GM23338 (cell line): ENCODE results near the gene PARP3. TPM values are rescaled to one million over a fixed set of nuclear protein-coding genes. Genes with fewer than 3 reads are reported as not detected.
A peak's percentile ranks its signal among the peaks of the same experiment; 100 is the strongest.

ENCODE experiments used
- ATAC-seq: fragments of 200-7000 bp; cut with Tn5 transposase; 3 replicates; pipeline ENCODE4 v1.9.1; 2020
- DNase-seq: peaks from one replicate; pipeline ENCODE4 v3.0.0-alpha.2; 2015; ENCODE audit warnings: low spot score
- H2AFZ ChIP-seq: fragments of 200-600 bp; sonication (generic); 2 replicates; pipeline ENCODE4 v1.8.0; 2016; ENCODE audit warnings: antibody characterized with exemption, mild to moderate bottlenecking, moderate library complexity
- H3F3A ChIP-seq: fragments of 200-600 bp; sonication (generic); replicated peaks from 2 replicates; pipeline ENCODE4 v1.8.0; 2017; ENCODE audit warnings: antibody characterized with exemption, mixed run types, low read depth
- H3K27ac ChIP-seq: fragments of 200-600 bp; sonication (generic); 2 replicates; pipeline ENCODE4 v1.6.1; 2016; ENCODE audit warnings: low read depth
- H3K27me3 ChIP-seq: fragments of 200-600 bp; sonication (generic); 2 replicates; pipeline ENCODE4 v1.8.0; 2016; ENCODE audit warnings: mild to moderate bottlenecking, mixed run types, moderate library complexity; ENCODE audit not compliant: insufficient read depth
- H3K36me3 ChIP-seq: fragments of 200-600 bp; sonication (generic); 2 replicates; pipeline ENCODE4 v1.8.0; 2016; ENCODE audit warnings: mild to moderate bottlenecking; ENCODE audit not compliant: insufficient read depth
- H3K4me1 ChIP-seq: fragments of 200-600 bp; sonication (generic); 2 replicates; pipeline ENCODE4 v1.8.0; 2016; ENCODE audit warnings: mild to moderate bottlenecking, moderate library complexity; ENCODE audit not compliant: insufficient read depth
- H3K4me2 ChIP-seq: fragments of 200-600 bp; sonication (generic); 2 replicates; pipeline ENCODE4 v1.7.1; 2017; ENCODE audit warnings: mixed run types
- H3K4me3 ChIP-seq: fragments of 200-600 bp; sonication (generic); 2 replicates; pipeline ENCODE4 v1.6.1; 2016; ENCODE audit warnings: mixed run types
- H3K79me2 ChIP-seq: fragments of 200-600 bp; sonication (generic); replicated peaks from 2 replicates; pipeline ENCODE4 v1.8.0; 2017; ENCODE audit warnings: mild to moderate bottlenecking; ENCODE audit not compliant: insufficient read depth
- H3K9me2 ChIP-seq: fragments of 200-600 bp; sonication (generic); 2 replicates; pipeline ENCODE4 v1.8.0; 2017; ENCODE audit not compliant: insufficient read depth
- H4K20me1 ChIP-seq: fragments of 200-600 bp; sonication (generic); replicated peaks from 2 replicates; pipeline ENCODE4 v1.8.0; 2017; ENCODE audit warnings: mild to moderate bottlenecking; ENCODE audit not compliant: insufficient read depth
- H3K27ac Mint-ChIP-seq: 2 replicates; pipeline ENCODE4 v1.8.0; 2020; ENCODE audit warnings: inconsistent platforms, mild to moderate bottlenecking, moderate library complexity, mixed read lengths
- H3K27me3 Mint-ChIP-seq: 3 replicates; pipeline ENCODE4 v1.8.0; 2022; ENCODE audit warnings: low read depth, mild to moderate bottlenecking, moderate library complexity, mixed read lengths, inconsistent platforms; ENCODE audit not compliant: insufficient read depth, poor library complexity
- H3K36me3 Mint-ChIP-seq: 3 replicates; pipeline ENCODE4 v1.8.0; 2021; ENCODE audit warnings: low read depth, mild to moderate bottlenecking, inconsistent platforms, moderate library complexity, mixed read lengths
- H3K4me1 Mint-ChIP-seq: 3 replicates; pipeline ENCODE4 v1.8.0; 2020; ENCODE audit warnings: mild to moderate bottlenecking, inconsistent platforms, mixed read lengths
- H3K4me3 Mint-ChIP-seq: 3 replicates; pipeline ENCODE4 v1.8.0; 2021; ENCODE audit warnings: moderate library complexity, mild to moderate bottlenecking, inconsistent platforms, mixed read lengths
- H3K9me3 Mint-ChIP-seq: 3 replicates; pipeline ENCODE4 v1.8.0; 2020; ENCODE audit warnings: moderate library complexity, mild to moderate bottlenecking, inconsistent platforms, mixed read lengths
- CREB1 ChIP-seq: fragments of 250-450 bp; sonication (Bioruptor Pico); IDR thresholded peaks from 2 replicates; pipeline ENCODE4 v1.5.0; 2020; ENCODE audit warnings: low read depth, mild to moderate bottlenecking, moderate library complexity
- NANOG ChIP-seq: IDR thresholded peaks from 2 replicates; pipeline ENCODE4 v1.6.1; 2016; ENCODE audit warnings: antibody characterized with exemption, borderline replicate concordance
- STAT1 ChIP-seq: IDR thresholded peaks from one replicate; pipeline ENCODE4 v1.6.1; 2016; ENCODE audit warnings: antibody characterized with exemption; ENCODE audit not compliant: unreplicated experiment
- polyA plus RNA-seq: library from polyadenylated mRNA; unstranded; fragments of >200 nt; fragmentation: Nextera tagmentation; extraction: Ambion mirVana; gene quantifications from 2 replicates; pipeline ENCODE4 v1.2.1, GENCODE V29; 2016
- total RNA-seq: library from RNA; depleted of rRNA; stranded (reverse); fragments of >200 nt; shearing (Covaris generic); gene quantifications from 2 replicates; pipeline ENCODE4 v1.2.3, GENCODE V29; 2014
- TF ChIP-seq, protein P1 (sequence below): fragments of 250-450 bp; sonication (Bioruptor Pico); IDR thresholded peaks from 2 replicates; pipeline ENCODE4 v1.5.0; 2020; ENCODE audit warnings: mild to moderate bottlenecking, moderate library complexity
- TF ChIP-seq, protein P2 (sequence below): IDR thresholded peaks from 2 replicates; pipeline ENCODE4 v1.6.1; 2016; ENCODE audit warnings: antibody characterized with exemption
- TF ChIP-seq, protein P3 (sequence below), 2 experiments: fragments of 200-600 bp in 1 of 2; sonication (generic) in 1 of 2; conservative IDR thresholded peaks; 2 replicates each; pipeline versions ENCODE4 v1.5.1 to v1.6.1; 2016 to 2017; ENCODE audit warnings: antibody characterized with exemption in 2 of 2, low read depth in 2 of 2, mild to moderate bottlenecking in 2 of 2, moderate library complexity in 1 of 2

Gene PARP3
- total and polyA plus RNA-seq, 2 experiments from 2014 or later: 0.76 to 1.1 TPM

DNA sequence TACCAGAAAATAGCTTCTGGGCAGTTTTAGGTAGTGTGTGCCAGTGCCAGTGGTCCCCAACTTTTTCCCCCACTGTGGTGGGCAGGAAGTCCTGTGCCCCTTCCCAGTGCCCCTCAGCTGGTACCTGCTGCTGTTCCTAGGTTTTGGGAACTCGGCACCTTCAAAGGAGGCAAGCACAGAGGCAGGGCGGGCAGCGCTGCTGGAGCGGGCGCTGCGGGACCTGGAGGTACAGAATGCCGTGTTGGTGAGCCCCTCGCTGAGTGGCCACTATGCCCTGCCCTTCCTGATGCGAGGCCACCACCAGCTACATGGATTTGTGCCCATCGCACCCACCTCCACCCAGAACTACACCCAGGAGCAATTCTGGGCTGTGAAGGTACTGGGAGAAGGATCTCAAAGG lies 38.1 kb downstream of the PARP3 start (continued):
- TF ChIP-seq, protein P1, sequence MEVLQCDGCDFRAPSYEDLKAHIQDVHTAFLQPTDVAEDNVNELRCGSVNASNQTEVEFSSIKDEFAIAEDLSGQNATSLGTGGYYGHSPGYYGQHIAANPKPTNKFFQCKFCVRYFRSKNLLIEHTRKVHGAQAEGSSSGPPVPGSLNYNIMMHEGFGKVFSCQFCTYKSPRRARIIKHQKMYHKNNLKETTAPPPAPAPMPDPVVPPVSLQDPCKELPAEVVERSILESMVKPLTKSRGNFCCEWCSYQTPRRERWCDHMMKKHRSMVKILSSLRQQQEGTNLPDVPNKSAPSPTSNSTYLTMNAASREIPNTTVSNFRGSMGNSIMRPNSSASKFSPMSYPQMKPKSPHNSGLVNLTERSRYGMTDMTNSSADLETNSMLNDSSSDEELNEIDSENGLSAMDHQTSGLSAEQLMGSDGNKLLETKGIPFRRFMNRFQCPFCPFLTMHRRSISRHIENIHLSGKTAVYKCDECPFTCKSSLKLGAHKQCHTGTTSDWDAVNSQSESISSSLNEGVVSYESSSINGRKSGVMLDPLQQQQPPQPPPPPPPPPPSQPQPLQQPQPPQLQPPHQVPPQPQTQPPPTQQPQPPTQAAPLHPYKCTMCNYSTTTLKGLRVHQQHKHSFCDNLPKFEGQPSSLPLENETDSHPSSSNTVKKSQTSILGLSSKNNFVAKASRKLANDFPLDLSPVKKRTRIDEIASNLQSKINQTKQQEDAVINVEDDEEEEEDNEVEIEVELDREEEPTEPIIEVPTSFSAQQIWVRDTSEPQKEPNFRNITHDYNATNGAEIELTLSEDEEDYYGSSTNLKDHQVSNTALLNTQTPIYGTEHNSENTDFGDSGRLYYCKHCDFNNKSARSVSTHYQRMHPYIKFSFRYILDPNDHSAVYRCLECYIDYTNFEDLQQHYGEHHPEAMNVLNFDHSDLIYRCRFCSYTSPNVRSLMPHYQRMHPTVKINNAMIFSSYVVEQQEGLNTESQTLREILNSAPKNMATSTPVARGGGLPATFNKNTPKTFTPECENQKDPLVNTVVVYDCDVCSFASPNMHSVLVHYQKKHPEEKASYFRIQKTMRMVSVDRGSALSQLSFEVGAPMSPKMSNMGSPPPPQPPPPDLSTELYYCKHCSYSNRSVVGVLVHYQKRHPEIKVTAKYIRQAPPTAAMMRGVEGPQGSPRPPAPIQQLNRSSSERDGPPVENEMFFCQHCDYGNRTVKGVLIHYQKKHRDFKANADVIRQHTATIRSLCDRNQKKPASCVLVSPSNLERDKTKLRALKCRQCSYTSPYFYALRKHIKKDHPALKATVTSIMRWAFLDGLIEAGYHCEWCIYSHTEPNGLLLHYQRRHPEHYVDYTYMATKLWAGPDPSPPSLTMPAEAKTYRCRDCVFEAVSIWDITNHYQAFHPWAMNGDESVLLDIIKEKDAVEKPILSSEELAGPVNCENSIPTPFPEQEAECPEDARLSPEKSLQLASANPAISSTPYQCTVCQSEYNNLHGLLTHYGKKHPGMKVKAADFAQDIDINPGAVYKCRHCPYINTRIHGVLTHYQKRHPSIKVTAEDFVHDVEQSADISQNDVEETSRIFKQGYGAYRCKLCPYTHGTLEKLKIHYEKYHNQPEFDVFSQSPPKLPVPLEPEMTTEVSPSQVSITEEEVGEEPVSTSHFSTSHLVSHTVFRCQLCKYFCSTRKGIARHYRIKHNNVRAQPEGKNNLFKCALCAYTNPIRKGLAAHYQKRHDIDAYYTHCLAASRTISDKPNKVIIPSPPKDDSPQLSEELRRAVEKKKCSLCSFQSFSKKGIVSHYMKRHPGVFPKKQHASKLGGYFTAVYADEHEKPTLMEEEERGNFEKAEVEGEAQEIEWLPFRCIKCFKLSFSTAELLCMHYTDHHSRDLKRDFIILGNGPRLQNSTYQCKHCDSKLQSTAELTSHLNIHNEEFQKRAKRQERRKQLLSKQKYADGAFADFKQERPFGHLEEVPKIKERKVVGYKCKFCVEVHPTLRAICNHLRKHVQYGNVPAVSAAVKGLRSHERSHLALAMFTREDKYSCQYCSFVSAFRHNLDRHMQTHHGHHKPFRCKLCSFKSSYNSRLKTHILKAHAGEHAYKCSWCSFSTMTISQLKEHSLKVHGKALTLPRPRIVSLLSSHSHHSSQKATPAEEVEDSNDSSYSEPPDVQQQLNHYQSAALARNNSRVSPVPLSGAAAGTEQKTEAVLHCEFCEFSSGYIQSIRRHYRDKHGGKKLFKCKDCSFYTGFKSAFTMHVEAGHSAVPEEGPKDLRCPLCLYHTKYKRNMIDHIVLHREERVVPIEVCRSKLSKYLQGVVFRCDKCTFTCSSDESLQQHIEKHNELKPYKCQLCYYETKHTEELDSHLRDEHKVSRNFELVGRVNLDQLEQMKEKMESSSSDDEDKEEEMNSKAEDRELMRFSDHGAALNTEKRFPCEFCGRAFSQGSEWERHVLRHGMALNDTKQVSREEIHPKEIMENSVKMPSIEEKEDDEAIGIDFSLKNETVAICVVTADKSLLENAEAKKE (CRISPR knock-in tag): no peak
- TF ChIP-seq, protein P2, sequence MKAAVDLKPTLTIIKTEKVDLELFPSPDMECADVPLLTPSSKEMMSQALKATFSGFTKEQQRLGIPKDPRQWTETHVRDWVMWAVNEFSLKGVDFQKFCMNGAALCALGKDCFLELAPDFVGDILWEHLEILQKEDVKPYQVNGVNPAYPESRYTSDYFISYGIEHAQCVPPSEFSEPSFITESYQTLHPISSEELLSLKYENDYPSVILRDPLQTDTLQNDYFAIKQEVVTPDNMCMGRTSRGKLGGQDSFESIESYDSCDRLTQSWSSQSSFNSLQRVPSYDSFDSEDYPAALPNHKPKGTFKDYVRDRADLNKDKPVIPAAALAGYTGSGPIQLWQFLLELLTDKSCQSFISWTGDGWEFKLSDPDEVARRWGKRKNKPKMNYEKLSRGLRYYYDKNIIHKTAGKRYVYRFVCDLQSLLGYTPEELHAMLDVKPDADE: no peak

DNA sequence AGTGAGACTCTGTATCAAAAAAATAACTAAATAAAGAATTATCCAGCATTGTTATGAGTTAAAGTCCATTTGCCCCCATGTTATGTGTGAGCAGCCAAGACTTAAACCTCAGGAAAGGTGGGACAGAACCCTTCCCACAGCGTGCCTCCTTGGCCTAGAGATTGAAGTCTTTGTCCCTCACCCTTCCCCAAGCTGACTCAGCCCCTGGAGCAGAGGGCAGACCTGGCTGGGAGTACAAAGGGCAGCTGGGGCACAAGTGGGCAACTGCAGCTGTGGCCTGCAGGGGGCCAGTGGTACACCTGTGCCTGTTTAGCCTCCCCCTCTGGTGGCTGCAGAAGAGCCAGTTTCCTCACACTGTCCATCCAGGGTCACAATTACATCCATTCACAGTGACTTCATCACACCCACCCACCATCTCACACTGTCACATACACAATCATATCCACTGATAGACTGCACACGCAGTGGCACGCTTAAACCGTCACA lies 40.2 kb downstream of the PARP3 start:
- peak overlapping the region; percentile 90 for H3K4me3 ChIP-seq
- Mint-ChIP-seq H3K9me3 (no peaks in the 10 kb centered on the region), H3K27me3 (peaks cover 15% of the 10 kb centered on the region), H3K36me3 (no peaks in the 10 kb centered on the region), H3K27ac (peak overlapping the region; percentile 92), H3K4me1 (peaks cover 14% of the 10 kb centered on the region), H3K4me3 (peak overlapping the region; percentile 82)
- peak overlapping the region; percentile 89 for H3K27ac ChIP-seq
- no peaks in the 10 kb centered on the region for H4K20me1 ChIP-seq
- TF ChIP-seq STAT1: no peak
- TF ChIP-seq NANOG: no peak
- TF ChIP-seq, protein P3, sequence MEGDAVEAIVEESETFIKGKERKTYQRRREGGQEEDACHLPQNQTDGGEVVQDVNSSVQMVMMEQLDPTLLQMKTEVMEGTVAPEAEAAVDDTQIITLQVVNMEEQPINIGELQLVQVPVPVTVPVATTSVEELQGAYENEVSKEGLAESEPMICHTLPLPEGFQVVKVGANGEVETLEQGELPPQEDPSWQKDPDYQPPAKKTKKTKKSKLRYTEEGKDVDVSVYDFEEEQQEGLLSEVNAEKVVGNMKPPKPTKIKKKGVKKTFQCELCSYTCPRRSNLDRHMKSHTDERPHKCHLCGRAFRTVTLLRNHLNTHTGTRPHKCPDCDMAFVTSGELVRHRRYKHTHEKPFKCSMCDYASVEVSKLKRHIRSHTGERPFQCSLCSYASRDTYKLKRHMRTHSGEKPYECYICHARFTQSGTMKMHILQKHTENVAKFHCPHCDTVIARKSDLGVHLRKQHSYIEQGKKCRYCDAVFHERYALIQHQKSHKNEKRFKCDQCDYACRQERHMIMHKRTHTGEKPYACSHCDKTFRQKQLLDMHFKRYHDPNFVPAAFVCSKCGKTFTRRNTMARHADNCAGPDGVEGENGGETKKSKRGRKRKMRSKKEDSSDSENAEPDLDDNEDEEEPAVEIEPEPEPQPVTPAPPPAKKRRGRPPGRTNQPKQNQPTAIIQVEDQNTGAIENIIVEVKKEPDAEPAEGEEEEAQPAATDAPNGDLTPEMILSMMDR (conservative IDR thresholded peaks at IDR 0.05; ENCODE audit: low read depth in 2 of 2): peak; percentile 63 to 65
- no peak for TF ChIP-seq CREB1 (CRISPR knock-in tag)
- peak overlapping the region; percentile 95 for H2AFZ ChIP-seq
- peaks cover 15% of the 10 kb centered on the region for H3K4me1 ChIP-seq
- H3F3A ChIP-seq: peaks cover 11% of the 10 kb centered on the region
- DNase-seq (peak; percentile 79), ATAC-seq (peak; percentile 72)
- H3K9me2 ChIP-seq: no peaks in the 10 kb centered on the region
- peak overlapping the region; percentile 99 for H3K4me2 ChIP-seq
- no peaks in the 10 kb centered on the region for H3K79me2 ChIP-seq
- no peaks in the 10 kb centered on the region for H3K36me3 ChIP-seq
- peaks cover 6% of the 10 kb centered on the region; the same call in 1 of the 2 replicates for H3K27me3 ChIP-seq
